Liver (tissue), 9 donors: ENCODE data around the gene FAM161A. TPM values are rescaled to one million over a fixed set of nuclear protein-coding genes. Genes with fewer than 3 reads are reported as not detected.

Experiments used
- DNase-seq: peaks from one replicate; pipeline ENCODE4 v3.0.0-alpha.2; 2017; ENCODE audit warnings: low spot score
- H3K27ac ChIP-seq, 2 donors: one replicate each; pipeline ENCODE4 v1.7.0; 2013; ENCODE audit warnings: inconsistent platforms in 2 of 2, low read length in 2 of 2, control low read depth in 1 of 2, low read depth in 1 of 2, mild to moderate bottlenecking in 1 of 2
- H3K27me3 ChIP-seq, 4 donors: one replicate each; pipeline versions ENCODE4 v1.6.1 to v1.7.0; 2013; ENCODE audit warnings: low read length in 3 of 4, inconsistent platforms in 1 of 4, mild to moderate bottlenecking in 1 of 4, moderate library complexity in 1 of 4; ENCODE audit not compliant: control insufficient read depth in 4 of 4, insufficient read depth in 4 of 4
- H3K36me3 ChIP-seq, 4 donors: one replicate each; pipeline versions ENCODE4 v1.6.1 to v1.7.0; 2013; ENCODE audit warnings: low read length in 3 of 4, mild to moderate bottlenecking in 3 of 4, low read depth in 1 of 4, moderate library complexity in 1 of 4; ENCODE audit not compliant: control insufficient read depth in 4 of 4, insufficient read depth in 3 of 4
- H3K4me1 ChIP-seq, 4 donors: one replicate each; pipeline versions ENCODE4 v1.6.1 to v1.7.0; 2013; ENCODE audit warnings: low read length in 3 of 4, mild to moderate bottlenecking in 3 of 4, moderate library complexity in 1 of 4; ENCODE audit not compliant: control insufficient read depth in 4 of 4, insufficient read depth in 4 of 4
- H3K4me3 ChIP-seq, 3 donors: one replicate each; pipeline versions ENCODE4 v1.6.1 to v1.7.0; 2013; ENCODE audit warnings: low read length in 3 of 3, control low read depth in 1 of 3, low read depth in 1 of 3, mild to moderate bottlenecking in 1 of 3
- H3K9ac ChIP-seq, 2 donors: one replicate each; pipeline ENCODE4 v1.7.0; 2013; ENCODE audit warnings: low read length in 2 of 2, mild to moderate bottlenecking in 2 of 2, moderate library complexity in 2 of 2, control low read depth in 1 of 2, low read depth in 1 of 2
- H3K9me3 ChIP-seq, 4 donors: one replicate each; pipeline versions ENCODE4 v1.6.1 to v1.7.0; 2013; ENCODE audit warnings: low read length in 3 of 4; ENCODE audit not compliant: control insufficient read depth in 4 of 4
- EGR1 ChIP-seq, 2 donors: IDR thresholded peaks; 2 replicates each; pipeline ENCODE4 v1.6.1; 2016 to 2018; ENCODE audit warnings: antibody characterized with exemption in 2 of 2, low read depth in 2 of 2
- FOXA1 ChIP-seq: IDR thresholded peaks from 2 replicates; pipeline ENCODE4 v1.6.1; 2016; ENCODE audit warnings: antibody characterized with exemption
- FOXA2 ChIP-seq: IDR thresholded peaks from 2 replicates; pipeline ENCODE4 v1.6.1; 2016; ENCODE audit warnings: antibody characterized with exemption
- GABPA ChIP-seq, 2 donors: IDR thresholded peaks in 1 of 2; conservative IDR thresholded peaks in 1 of 2; 2 replicates each; pipeline ENCODE4 v1.6.1; 2016; ENCODE audit warnings: antibody characterized with exemption in 2 of 2, mild to moderate bottlenecking in 1 of 2, moderate library complexity in 1 of 2
- HNF4A ChIP-seq, 2 donors: conservative IDR thresholded peaks; 2 replicates each; pipeline ENCODE4 v1.6.1; 2016; ENCODE audit warnings: antibody characterized with exemption in 2 of 2, mild to moderate bottlenecking in 2 of 2
- HNF4G ChIP-seq: IDR thresholded peaks from 2 replicates; pipeline ENCODE4 v1.6.1; 2016; ENCODE audit warnings: antibody characterized with exemption
- JUND ChIP-seq, 2 donors: IDR thresholded peaks; 2 replicates each; pipeline ENCODE4 v1.6.1; 2016; ENCODE audit warnings: antibody characterized with exemption in 2 of 2
- MAX ChIP-seq: IDR thresholded peaks from 2 replicates; pipeline ENCODE4 v1.6.1; 2016; ENCODE audit warnings: antibody characterized with exemption
- NR2F2 ChIP-seq: IDR thresholded peaks from 2 replicates; pipeline ENCODE4 v1.6.1; 2016; ENCODE audit warnings: antibody characterized with exemption
- RAD21 ChIP-seq, 2 donors: IDR thresholded peaks; 2 replicates each; pipeline ENCODE4 v1.6.1; 2016; ENCODE audit warnings: antibody characterized with exemption in 2 of 2, mild to moderate bottlenecking in 2 of 2
- REST ChIP-seq: IDR thresholded peaks from 2 replicates; pipeline ENCODE4 v1.6.1; 2016; ENCODE audit warnings: antibody characterized with exemption, mild to moderate bottlenecking
- SP1 ChIP-seq: IDR thresholded peaks from 2 replicates; pipeline ENCODE4 v1.6.1; 2018; ENCODE audit warnings: antibody characterized with exemption, mild to moderate bottlenecking
- TAF1 ChIP-seq: conservative IDR thresholded peaks from 2 replicates; pipeline ENCODE4 v1.6.1; 2016; ENCODE audit warnings: antibody characterized with exemption, mild to moderate bottlenecking
- YY1 ChIP-seq: IDR thresholded peaks from 2 replicates; pipeline ENCODE4 v1.6.1; 2016; ENCODE audit warnings: antibody characterized with exemption, mild to moderate bottlenecking
- ZBTB33 ChIP-seq: IDR thresholded peaks from 2 replicates; pipeline ENCODE4 v1.6.1; 2016; ENCODE audit warnings: antibody characterized with exemption
- WGBS: extraction: QIAGEN DNeasy Blood & Tissue Kit; methylation state at CpG from one replicate; pipeline ENCODE4 v1.1.7; 2013; 5-methylcytosine and 5-hydroxymethylcytosine counted together
- polyA plus RNA-seq, 2 donors: library from polyadenylated mRNA; stranded (reverse) in 1 of 2; unstranded in 1 of 2; fragments of 200-250 nt in 1 of 2; fragments of >200 nt in 1 of 2; fragmentation: Nextera tagmentation in 1 of 2; extraction: Ambion mirVana in 1 of 2; gene quantifications; one replicate each; pipeline versions ENCODE4 v1.2.1 to v1.2.3, GENCODE V29; 2013 to 2015
- total RNA-seq, 2 donors: library from RNA; depleted of rRNA; stranded (reverse); fragments of >200 nt; gene quantifications; one replicate each; pipeline ENCODE4 v1.2.3, GENCODE V29; 2014
- donor health status: healthy.
- donor health status: healthy.
- donor health status: healthy.
- donor health status: healthy.
- donor health status: healthy.

Gene FAM161A
- total RNA-seq = under 1 TPM; 0.59 to 0.98 TPM
- polyA plus RNA-seq = 1 to 10 TPM in 1 of 2 donors, under 1 TPM in 1; 0.54 to 1.2 TPM

- Histone ChIP-seq H3K4me1 (peaks cover 0 to 20% (median 12%) of the 10 kb centered on the region in 4 donors), H3K27me3 (no peaks in the 10 kb centered on the region)
- WGBS = under 1% methylated on average over 50 of the region's 50 CpGs
These were observed at the start of gene FAM161A for GRCh38 chr2:61853847-61854563. TSS of gene FAM161A (minus strand) at chr2:61854060. CDS start at chr2:61854041, 19 bp downstream.

GRCh38 chr2:61900281-61900680, 46.4 kb upstream of the FAM161A start:
- Histone ChIP-seq H3K27ac (no peak overlapping the region), H3K9ac (no peak overlapping the region), H3K4me3 (no peak overlapping the region), H3K27me3 (no peaks in the 10 kb centered on the region), H3K36me3 (no peaks in the 10 kb centered on the region), H3K9me3 (no peaks in the 10 kb centered on the region), H3K4me1 (peaks cover 0 to 4% (median 2%) of the 10 kb centered on the region in 4 donors)
- 86% methylated on average over 1 of the region's 1 CpG for WGBS
- no peak for DNase-seq
- TF ChIP-seq SP1 (no peak), HNF4A (conservative IDR thresholded peaks at IDR 0.05) (no peak), ZBTB33 (no peak), FOXA1 (no peak), JUND (IDR thresholded peaks at IDR 0.05) (no peak), HNF4G (no peak), GABPA (IDR thresholded peaks at IDR 0.05 in 1 of 2, conservative IDR thresholded peaks at IDR 0.05 in 1 of 2) (no peak), EGR1 (IDR thresholded peaks at IDR 0.05; ENCODE audit: low read depth in 2 of 2) (no peak), NR2F2 (no peak), YY1 (no peak)

More at GRCh38 chr2:61853847-61854563, at the start of gene FAM161A:
- peak within 1 kb of the TSS; percentile 77 to 95 (median 93) for H3K4me3 ChIP-seq
- peak; percentile 85 for DNase-seq
- peak within 1 kb of the TSS; percentile 73 to 82 for H3K27ac ChIP-seq
- H3K9me3 ChIP-seq = no peaks in the 10 kb centered on the region
- no peaks in the 10 kb centered on the region for H3K36me3 ChIP-seq
- H3K9ac ChIP-seq = peak within 1 kb of the TSS; percentile 42 to 83
- TF ChIP-seq YY1 = peak; percentile 95
- no peak for TF ChIP-seq FOXA1
- TF ChIP-seq MAX = no peak
- TF ChIP-seq FOXA2 = no peak
- TF ChIP-seq RAD21 (IDR thresholded peaks at IDR 0.05) = peak in 1 of 2 donors; percentile 25
- peak; percentile 6 for TF ChIP-seq TAF1
- TF ChIP-seq JUND (IDR thresholded peaks at IDR 0.05) = peak in 1 of 2 donors; percentile 4
- TF ChIP-seq ZBTB33 = peak; percentile 29
- peak; percentile 16 for TF ChIP-seq NR2F2
- peak; percentile 62 for TF ChIP-seq REST
- no peak for TF ChIP-seq EGR1 (IDR thresholded peaks at IDR 0.05; ENCODE audit: low read depth in 2 of 2)
- no peak for TF ChIP-seq GABPA (IDR thresholded peaks at IDR 0.05 in 1 of 2, conservative IDR thresholded peaks at IDR 0.05 in 1 of 2)
